ENCODE data around the gene VILL.

- TF ChIP-seq CTCF (IDR thresholded peaks at IDR 0.05) = no peak
- no peak for TF ChIP-seq POLR2A (IDR thresholded peaks at IDR 0.05)
These were observed 3.9 kb upstream of the VILL start for GRCh38 chr3:37986479-37987314.
